ENCODE measurements around the gene RTEL1. TPM values are rescaled to one million over a fixed set of nuclear protein-coding genes. Genes with fewer than 3 reads are reported as not detected.

RTEL1 gene
- polyA plus RNA-seq, 1 of the 3 experiments (the other 2 are of a cell fraction) = 9.9 TPM

DNA sequence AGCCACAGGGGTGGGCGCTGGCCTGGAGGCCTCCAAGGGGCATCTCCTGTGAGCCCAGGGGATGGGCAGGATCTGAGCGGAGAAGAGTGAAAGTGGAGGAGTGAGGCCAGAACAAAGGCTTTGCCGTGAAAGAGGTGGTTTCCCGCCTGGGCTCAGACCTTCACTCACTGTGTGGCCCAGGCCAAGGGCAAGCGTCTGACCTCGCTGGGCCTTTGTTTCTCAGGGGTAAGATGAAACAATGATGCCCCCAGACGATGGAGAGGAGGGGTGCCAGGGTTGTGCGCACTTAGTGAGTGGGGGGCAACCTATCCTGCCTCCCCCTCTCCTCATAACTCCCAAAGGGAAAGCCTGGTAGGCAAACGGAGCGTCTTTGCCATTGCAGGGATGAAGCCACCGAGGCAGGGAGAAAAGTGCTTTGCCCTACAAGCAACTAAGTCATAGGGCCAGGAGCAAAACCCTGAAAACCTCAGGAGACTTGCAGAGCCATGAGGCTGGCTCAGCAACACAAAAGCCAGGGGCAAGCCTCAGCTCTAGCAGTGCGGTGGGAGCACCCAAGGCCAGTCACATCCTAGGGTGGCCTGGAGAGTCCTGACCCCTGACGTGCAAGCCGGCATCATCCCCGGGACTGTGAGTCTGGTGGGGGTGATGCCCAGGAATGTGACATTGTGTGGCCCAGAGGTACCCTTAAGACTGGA lies 4.0 kb upstream of the RTEL1 start:
- 61% methylated on average over 11 of the region's 15 CpGs for WGBS (ENCODE audit: low lambda C conversion rate)
- Histone ChIP-seq H4K20me1 (ENCODE audit: insufficient read depth) (peaks cover 18% of the 10 kb centered on the region), H3K27ac (ENCODE audit: low read depth in 2 of 2, low read length in 1 of 2) (peak overlapping the region; percentile 60 to 97; a peak in 3 of 4 replicates), H3K4me3 (ENCODE audit: low read depth in 2 of 2, low read length in 1 of 2) (peak overlapping the region; percentile 52 to 66), H3K27me3 (ENCODE audit: insufficient read depth) (no peaks in the 10 kb centered on the region), H3F3A (replicated peaks; ENCODE audit: insufficient read depth) (peaks cover 8% of the 10 kb centered on the region), H3K9me2 (no peaks in the 10 kb centered on the region), H3K4me1 (ENCODE audit: control insufficient read depth in 1 of 2, insufficient read depth in 2 of 2, low read depth in 1 of 2, low read length in 1 of 2) (peaks cover 8 to 29% of the 10 kb centered on the region in 2 experiments; a peak in 2 of 4 replicates), H2AFZ (ENCODE audit: low read depth) (0 out of 2 replicates have a peak overlapping the region, but pooled peaks have one; percentile 63), H3K9me3 (no peaks in the 10 kb centered on the region), H3K79me2 (ENCODE audit: insufficient read depth) (peaks cover 22% of the 10 kb centered on the region), H3K36me3 (replicated peaks in 1 of 2; ENCODE audit: control insufficient read depth in 1 of 2, insufficient read depth in 2 of 2, low read length in 1 of 2) (no peaks in the 10 kb centered on the region), H3K9ac (peak overlapping the region; percentile 63), H3K4me2 (peak overlapping the region; percentile 84)
- DNase-seq = no peak
- TF ChIP-seq, protein P1, sequence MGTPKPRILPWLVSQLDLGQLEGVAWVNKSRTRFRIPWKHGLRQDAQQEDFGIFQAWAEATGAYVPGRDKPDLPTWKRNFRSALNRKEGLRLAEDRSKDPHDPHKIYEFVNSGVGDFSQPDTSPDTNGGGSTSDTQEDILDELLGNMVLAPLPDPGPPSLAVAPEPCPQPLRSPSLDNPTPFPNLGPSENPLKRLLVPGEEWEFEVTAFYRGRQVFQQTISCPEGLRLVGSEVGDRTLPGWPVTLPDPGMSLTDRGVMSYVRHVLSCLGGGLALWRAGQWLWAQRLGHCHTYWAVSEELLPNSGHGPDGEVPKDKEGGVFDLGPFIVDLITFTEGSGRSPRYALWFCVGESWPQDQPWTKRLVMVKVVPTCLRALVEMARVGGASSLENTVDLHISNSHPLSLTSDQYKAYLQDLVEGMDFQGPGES (IDR thresholded peaks at IDR 0.05; ENCODE audit: low read depth, low read length) = no peak
- TF ChIP-seq REST (IDR thresholded peaks at IDR 0.05; ENCODE audit: low read depth, low read length) (no peak), SMC3 (IDR thresholded peaks at IDR 0.05; ENCODE audit: low read depth, low read length) (no peak), FOXJ3 (CRISPR knock-in tag; IDR thresholded peaks at IDR 0.05) (no peak), PBX3 (IDR thresholded peaks at IDR 0.05) (no peak), GATA2 (CRISPR knock-in tag; IDR thresholded peaks at IDR 0.05) (no peak), EP300 (IDR thresholded peaks at IDR 0.05; ENCODE audit: borderline replicate concordance in 1 of 2, low read depth in 1 of 2, low read length in 1 of 2) (no peak), GABPA (IDR thresholded peaks at IDR 0.05; ENCODE audit: low read depth) (no peak), JUND (IDR thresholded peaks at IDR 0.05) (no peak), YY1 (IDR thresholded peaks at IDR 0.05; ENCODE audit: low read depth) (no peak), MEF2A (IDR thresholded peaks at IDR 0.05; ENCODE audit: borderline replicate concordance, low read depth) (no peak), ELF1 (IDR thresholded peaks at IDR 0.05) (no peak), TEAD4 (IDR thresholded peaks at IDR 0.05; ENCODE audit: borderline replicate concordance, insufficient read depth) (no peak), RCOR1 (IDR thresholded peaks at IDR 0.05; ENCODE audit: low read length) (no peak)
- TF ChIP-seq, protein P2, sequence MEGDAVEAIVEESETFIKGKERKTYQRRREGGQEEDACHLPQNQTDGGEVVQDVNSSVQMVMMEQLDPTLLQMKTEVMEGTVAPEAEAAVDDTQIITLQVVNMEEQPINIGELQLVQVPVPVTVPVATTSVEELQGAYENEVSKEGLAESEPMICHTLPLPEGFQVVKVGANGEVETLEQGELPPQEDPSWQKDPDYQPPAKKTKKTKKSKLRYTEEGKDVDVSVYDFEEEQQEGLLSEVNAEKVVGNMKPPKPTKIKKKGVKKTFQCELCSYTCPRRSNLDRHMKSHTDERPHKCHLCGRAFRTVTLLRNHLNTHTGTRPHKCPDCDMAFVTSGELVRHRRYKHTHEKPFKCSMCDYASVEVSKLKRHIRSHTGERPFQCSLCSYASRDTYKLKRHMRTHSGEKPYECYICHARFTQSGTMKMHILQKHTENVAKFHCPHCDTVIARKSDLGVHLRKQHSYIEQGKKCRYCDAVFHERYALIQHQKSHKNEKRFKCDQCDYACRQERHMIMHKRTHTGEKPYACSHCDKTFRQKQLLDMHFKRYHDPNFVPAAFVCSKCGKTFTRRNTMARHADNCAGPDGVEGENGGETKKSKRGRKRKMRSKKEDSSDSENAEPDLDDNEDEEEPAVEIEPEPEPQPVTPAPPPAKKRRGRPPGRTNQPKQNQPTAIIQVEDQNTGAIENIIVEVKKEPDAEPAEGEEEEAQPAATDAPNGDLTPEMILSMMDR (IDR thresholded peaks at IDR 0.05) = no peak
- POLR2A ChIA-PET = interaction anchor here (0.8 to 1.2 kb wide), 5 partner anchors 12 to 212 kb away, joined by 3 to 12 read pairs (median 3); no protein-coding TSS in a partner anchor
- CTCF ChIA-PET = interaction anchor here (1.7 to 5.5 kb wide), 2 partner anchors 13 to 116 kb away, joined by 5 to 27 read pairs; partner anchors contain the start of gene PTK6

Measured in SK-N-SH (cell line).